GM18499 (cell line): ENCODE data around the gene PNPLA7.

Experiments
- ATAC-seq: cut with Tn5 transposase; IDR thresholded peaks from one replicate; pipeline ENCODE4 v1.9.1; 2021; ENCODE audit warnings: moderate number of reproducible peaks; ENCODE audit not compliant: insufficient read depth, unreplicated experiment

The PNPLA7 gene

GRCh38 chr9:137439158-137439714 lies 111.0 kb downstream of the PNPLA7 start:
- ATAC-seq: no peak

- no peak for ATAC-seq
Measured at GRCh38 chr9:137438591-137439157, 111.5 kb downstream of the PNPLA7 start.

- no peak for ATAC-seq
Measured at GRCh38 chr9:137437691-137438590, 112.3 kb downstream of the PNPLA7 start.

- no peak for ATAC-seq
Measured at GRCh38 chr9:137436761-137437600, 113.2 kb downstream of the PNPLA7 start.

GRCh38 chr9:137435980-137436760 lies 114.0 kb downstream of the PNPLA7 start:
- ATAC-seq: no peak

- no peak for ATAC-seq
Measured at GRCh38 chr9:137435381-137435891, 114.8 kb downstream of the PNPLA7 start.

- no peak for ATAC-seq
Measured at GRCh38 chr9:137434498-137435380, 115.5 kb downstream of the PNPLA7 start.

- ATAC-seq: no peak
Measured at GRCh38 chr9:137433916-137434431, 116.2 kb downstream of the PNPLA7 start.

- no peak for ATAC-seq
Measured at GRCh38 chr9:137433349-137433915, 116.8 kb downstream of the PNPLA7 start.

GRCh38 chr9:137432687-137433348 lies 117.4 kb downstream of the PNPLA7 start:
- ATAC-seq: no peak

- ATAC-seq: no peak
Measured at GRCh38 chr9:137431416-137431931, 118.7 kb downstream of the PNPLA7 start.

- ATAC-seq: no peak
Measured at GRCh38 chr9:137430723-137431415, 119.3 kb downstream of the PNPLA7 start.

GRCh38 chr9:137429974-137430722 lies 120.1 kb downstream of the PNPLA7 start:
- no peak for ATAC-seq

- ATAC-seq: no peak
Measured at GRCh38 chr9:137429546-137429890, 120.7 kb downstream of the PNPLA7 start.

GRCh38 chr9:137428841-137429545 lies 121.2 kb downstream of the PNPLA7 start:
- ATAC-seq: no peak

GRCh38 chr9:137428311-137428630 lies 121.9 kb downstream of the PNPLA7 start:
- ATAC-seq: no peak
